ENCODE measurements around the gene ORM1.
"Not testable (repeated sequence)": the region's sequence is repeated elsewhere in the genome, so short reads cannot be mapped to it uniquely, and the experiment has no call there.

ORM1 gene

GRCh38 chr9:114325684-114326254 is 2.9 kb downstream of the ORM1 start:
- DNase-seq: not testable (repeated sequence)

GRCh38 chr9:114327749-114328148 is 4.9 kb downstream of the ORM1 start:
- DNase-seq: no peak

DNA sequence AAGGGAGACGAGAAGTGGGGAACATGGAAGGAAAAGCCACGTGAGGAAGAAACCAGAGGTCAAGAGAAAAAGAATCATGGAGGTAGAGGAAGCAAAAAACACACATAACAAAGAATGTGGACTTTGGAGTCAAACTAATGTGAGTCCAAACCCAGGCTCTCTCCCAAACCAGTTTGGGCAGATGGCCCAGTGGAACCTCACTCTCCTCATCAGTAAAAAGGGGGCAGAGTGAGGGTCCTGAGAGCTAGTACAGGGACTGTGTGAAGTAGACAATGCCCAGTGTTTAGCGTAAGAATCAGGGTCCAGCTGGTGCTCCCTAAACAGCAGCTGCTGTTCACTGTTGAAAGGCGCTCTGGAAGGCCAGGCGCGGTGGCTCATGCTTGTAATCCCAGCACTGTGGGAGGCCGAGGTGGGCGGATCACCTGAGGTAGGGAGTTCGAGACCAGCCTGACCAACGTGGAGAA is 5.5 kb downstream of the ORM1 start:
- not testable (repeated sequence) for DNase-seq

DNA sequence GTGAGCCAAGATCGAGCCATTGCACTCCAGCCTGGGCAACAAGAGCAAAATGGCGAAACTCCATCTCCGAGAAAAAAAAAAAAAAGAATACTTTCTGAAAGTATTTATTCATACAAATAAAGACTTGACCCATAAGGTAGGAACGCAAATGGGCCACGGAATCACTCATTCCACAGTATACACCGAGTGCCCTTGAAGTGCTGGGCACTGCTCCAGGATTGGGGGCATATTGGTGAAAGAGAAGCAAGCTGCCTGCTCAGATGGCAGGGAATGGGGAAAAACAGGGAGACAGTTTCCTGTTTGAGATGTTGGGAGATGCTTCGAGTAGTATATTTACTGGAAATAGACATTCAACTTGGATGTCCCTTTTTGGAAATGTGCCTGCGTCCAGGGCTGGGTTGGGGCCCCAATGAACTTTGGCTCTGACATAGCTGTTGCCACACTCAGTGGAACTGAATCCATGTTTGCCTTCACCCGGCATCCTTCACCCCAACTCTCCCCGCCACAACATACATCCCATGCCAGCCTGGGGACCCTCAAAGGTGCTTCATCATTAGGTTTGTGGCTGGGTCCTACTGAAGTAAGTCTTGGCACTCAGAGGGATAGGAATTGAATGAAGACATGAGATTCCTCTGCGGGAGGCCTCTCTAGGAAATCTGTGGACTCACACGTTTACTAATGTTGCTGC is 6.2 kb downstream of the ORM1 start:
- DNase-seq: not testable (repeated sequence)

DNA sequence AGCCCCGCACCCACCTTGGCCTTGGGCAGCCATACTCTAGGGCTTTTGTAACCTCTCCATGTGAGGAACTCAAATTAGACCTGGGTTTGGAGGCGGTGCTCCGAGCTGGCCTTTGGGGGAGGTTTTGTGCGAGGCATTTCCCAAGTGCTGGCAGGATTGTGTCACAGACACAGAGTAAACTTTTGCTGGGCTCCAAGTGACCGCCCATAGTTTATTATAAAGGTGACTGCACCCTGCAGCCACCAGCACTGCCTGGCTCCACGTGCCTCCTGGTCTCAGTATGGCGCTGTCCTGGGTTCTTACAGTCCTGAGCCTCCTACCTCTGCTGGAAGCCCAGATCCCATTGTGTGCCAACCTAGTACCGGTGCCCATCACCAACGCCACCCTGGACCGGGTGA is 6.7 kb downstream of the ORM1 start, which contains the start of gene ORM2:
Gene ORM2, plus strand, starts transcription at position 245 of the 398 bp plus-strand sequence. Its CDS starts 36 bp downstream, at position 281.
- not testable (repeated sequence) for DNase-seq

GRCh38 chr9:114330636-114331035 is 7.7 kb downstream of the ORM1 start:
- no peak for DNase-seq

GRCh38 chr9:114331229-114332195 is 8.6 kb downstream of the ORM1 start:
- not testable (repeated sequence) for DNase-seq

GRCh38 chr9:114332474-114333040 is 9.7 kb downstream of the ORM1 start:
- DNase-seq: not testable (repeated sequence)

DNA sequence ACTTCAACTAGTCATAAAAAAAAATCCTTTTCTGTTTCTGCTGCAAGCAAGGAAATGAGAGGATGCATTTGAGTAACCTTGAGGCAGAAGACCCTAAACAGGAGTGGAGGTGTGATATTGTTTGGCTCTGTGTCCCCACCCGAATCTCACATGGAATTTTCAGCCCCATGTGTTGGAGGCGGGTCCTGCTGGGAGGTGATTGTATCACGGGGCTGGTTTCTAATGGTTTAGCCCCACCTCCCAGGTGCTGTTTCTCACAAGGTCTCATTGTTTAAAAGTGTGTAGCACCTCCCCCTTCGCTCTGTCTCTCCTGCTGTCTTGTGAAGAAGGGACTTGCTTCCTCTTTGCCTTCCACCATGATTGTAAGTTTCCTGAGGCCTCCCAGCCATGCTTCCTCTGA is 10.8 kb downstream of the ORM1 start:
- not testable (repeated sequence) for DNase-seq

GRCh38 chr9:114334490-114334889 is 11.6 kb downstream of the ORM1 start:
- no peak for DNase-seq

- DNase-seq: no peak
Measured at GRCh38 chr9:114335745-114336144, 12.8 kb downstream of the ORM1 start.

GRCh38 chr9:114336157-114336556 is 13.3 kb downstream of the ORM1 start:
- DNase-seq: no peak

DNA sequence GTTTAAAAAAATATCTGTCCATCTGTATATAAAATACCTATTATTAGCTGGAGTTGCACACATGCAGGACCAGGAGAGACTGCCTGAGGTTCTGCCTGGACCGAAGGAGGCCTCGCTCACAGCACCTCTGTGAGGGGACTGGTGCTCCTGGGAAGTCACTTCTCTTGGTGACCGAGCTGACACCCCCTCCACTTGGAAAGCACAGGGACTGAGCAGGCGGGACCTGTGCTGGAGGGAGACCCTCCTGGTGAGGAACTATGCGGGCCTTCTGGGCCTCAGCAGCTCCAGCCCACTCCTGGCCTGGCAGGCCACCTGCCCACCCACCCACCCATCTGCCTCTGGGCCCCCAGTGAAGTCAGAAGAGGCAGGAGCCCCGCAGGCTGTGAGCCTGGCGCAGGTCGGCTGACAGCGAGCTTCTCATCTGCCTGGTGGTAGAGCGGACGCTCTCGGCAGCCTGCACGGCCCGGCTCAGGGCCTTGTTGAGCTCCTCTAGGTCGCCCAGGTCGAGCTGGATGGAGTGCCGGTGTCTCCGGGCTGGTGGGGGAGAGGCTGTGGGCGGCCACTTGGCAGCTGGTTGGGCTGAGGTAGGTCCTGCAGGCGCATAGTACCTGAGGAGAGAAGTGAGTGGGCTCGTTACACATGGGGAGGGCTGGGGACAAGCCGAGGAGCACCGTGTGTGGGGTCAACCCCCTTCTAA is 13.9 kb downstream of the ORM1 start:
- DNase-seq: no peak

DNA sequence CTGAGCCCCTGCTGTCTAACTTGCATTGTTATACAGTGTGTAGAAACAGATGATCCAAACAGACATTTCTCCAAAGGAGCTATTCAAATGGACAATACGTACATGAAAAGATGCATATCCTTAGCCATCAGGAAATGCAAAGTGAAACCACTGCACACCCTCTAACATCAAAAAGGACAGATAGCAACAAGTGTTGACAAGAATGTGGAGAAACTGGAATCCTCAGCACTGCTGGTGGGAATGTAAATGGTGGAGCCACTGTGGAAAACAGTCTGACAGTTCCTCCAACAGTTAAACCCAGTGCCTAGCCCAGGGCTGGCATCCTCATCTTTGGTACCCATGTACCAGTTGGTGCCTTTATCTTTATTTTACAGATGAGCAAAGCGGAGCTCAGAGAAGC is 15.3 kb downstream of the ORM1 start:
- DNase-seq: no peak

- peak in 1 of 2 donors; percentile 13 for DNase-seq
Measured at GRCh38 chr9:114339130-114339908, 16.4 kb downstream of the ORM1 start.

GRCh38 chr9:114341152-114341830 is 18.4 kb downstream of the ORM1 start:
- no peak for DNase-seq

DNA sequence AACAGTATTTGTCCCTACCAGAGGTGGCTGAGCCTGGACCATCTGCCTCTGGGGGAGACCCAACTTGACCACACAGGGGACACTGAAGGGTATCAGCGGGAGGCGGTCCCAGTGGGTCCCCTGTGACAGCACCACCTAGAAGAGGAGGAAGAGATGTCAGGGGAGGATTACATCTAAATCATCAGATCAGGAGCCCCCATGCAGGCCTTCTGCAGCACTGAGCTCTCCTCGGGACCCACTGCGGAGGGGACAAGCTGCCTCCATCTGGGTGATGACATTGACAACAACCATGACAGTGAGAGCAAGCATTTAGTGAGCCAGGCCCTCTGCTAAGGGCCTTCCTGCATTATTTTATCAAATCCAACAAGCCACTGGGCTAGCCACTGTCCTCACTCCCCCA is 19.1 kb downstream of the ORM1 start:
- DNase-seq: no peak

DNA sequence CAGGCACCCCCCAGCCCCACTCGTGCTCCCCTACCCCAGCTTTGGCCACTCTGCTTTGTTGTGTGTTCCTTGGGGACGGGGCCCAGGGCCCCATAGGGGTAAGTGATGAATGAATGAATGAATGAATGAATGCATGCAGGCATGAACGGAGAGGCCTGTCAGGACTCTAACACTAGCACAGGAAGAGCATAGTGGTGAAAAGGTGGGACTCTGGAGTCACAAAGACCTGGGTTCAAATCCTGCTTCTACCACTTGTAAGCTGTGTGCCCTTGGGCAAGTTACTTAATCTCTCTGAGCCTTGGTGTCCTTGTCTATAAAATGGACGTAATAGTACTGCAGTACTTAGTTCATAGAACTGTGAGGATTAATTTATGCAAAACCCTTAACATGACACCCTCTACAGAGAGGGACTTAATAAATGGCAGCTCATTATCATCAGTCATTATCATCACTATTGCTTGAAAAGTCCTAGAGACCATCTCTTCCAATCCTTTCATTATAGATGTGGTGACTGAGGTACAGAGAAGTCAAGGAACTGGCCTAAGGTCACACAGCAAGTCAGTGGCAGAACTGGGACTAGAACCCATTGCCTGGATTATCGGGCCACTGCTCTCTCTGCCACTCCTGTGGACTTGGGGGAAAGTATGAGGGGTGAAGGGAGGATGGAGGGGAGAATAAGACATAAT is 20.0 kb downstream of the ORM1 start:
- DNase-seq: no peak

DNA sequence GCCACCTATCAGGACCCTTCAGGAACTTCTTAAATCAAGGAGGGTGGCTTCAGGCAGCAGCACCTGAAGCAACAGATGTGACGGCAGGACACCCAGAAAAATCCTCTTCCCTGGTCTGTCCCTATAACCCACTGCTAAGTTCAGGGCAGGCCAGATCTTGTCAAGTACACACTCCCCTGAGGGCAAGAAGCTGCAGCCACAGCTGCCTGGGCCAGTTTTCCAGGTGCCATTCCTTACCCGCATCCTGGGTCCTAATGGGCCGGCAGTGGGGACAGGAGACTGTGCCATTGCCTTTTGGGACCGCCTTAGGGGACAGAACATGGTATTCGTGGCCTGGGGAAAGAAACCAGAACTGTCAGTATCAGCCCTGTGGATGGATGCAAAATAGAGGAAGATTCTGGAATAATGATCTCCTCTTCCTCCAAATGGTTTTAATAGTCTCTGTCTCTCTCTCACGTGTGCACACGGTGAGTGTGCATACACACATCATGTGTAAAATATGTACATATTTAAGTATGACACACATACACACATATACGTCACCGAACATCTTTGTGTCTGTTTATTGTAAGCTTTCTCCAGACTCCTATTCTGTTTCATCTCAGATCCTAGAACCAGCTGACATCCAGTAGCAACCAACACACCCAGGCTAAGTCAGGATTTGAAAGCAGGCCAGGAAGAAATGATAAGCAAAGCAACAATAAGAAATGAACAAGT is 20.7 kb downstream of the ORM1 start:
- no peak for DNase-seq

DNA sequence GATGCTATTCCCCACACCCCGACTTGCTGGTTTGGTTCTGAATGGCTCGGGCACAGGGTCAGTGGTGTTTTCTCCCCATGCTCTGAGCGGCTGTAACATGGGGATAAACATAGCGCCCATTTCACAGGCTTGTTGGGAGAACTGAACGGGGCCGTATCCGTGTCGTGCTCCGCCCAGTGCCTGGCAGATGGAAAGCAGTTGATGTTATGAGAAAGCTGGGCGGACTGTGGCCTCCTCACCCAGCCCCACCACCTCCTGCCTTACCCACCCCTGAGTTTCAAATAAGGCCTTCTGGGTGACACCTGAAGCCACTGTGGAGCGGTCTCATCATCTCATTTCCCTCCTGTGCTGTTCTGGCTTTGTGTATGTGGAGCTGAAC is 21.3 kb downstream of the ORM1 start:
- DNase-seq: no peak

All from bone marrow (tissue), 2 donors.